HL-60/S4 treated with phorbol 12-myristate 13-acetate at 8.2 ng/mL for 4 days and 3 days (cell line): ENCODE data around the gene VAMP2.

Source experiments
- in situ Hi-C: fragments of 300-500 bp; cut with MboI; formaldehyde crosslinking; loops from 2 replicates; pipeline ENCODE4 v1.15.0; 2022; ENCODE audit warnings: low sequenced_read_pairs

VAMP2 gene

GRCh38 chr17:8124350-8125153 lies 38.2 kb downstream of the VAMP2 start:
- in situ Hi-C loops, result no loop called here

GRCh38 chr17:8123695-8124349 lies 38.9 kb downstream of the VAMP2 start, which contains the start of gene HES7:
TSS of gene HES7 (minus strand) at chr17:8124106. CDS start at chr17:8124084, 22 bp downstream.
- in situ Hi-C loops, result no loop called here

GRCh38 chr17:8122924-8123694 lies 39.6 kb downstream of the VAMP2 start:
- in situ Hi-C loops, result no loop called here

- in situ Hi-C loops, result no loop called here
These were observed 40.3 kb downstream of the VAMP2 start for GRCh38 chr17:8122422-8122923.

- in situ Hi-C loops, result no loop called here
These were observed 40.9 kb downstream of the VAMP2 start for GRCh38 chr17:8121681-8122421.

- in situ Hi-C loops, result no loop called here
These were observed 41.4 kb downstream of the VAMP2 start for GRCh38 chr17:8121407-8121680.

- in situ Hi-C loops, result no loop called here
These were observed 42.0 kb downstream of the VAMP2 start for GRCh38 chr17:8120520-8121406.

GRCh38 chr17:8119581-8120519 lies 42.9 kb downstream of the VAMP2 start:
- in situ Hi-C loops, result no loop called here

- in situ Hi-C loops, result no loop called here
These were observed 43.8 kb downstream of the VAMP2 start for GRCh38 chr17:8118769-8119580.

- in situ Hi-C loops, result no loop called here
These were observed 44.6 kb downstream of the VAMP2 start, which contains the start of gene ALOXE3 for GRCh38 chr17:8117980-8118768. TSS of gene ALOXE3 (minus strand) at chr17:8118514. CDS start at chr17:8117990, 524 bp downstream.

GRCh38 chr17:8117367-8117979 lies 45.3 kb downstream of the VAMP2 start:
- in situ Hi-C loops, result no loop called here

- in situ Hi-C loops, result no loop called here
These were observed 46.0 kb downstream of the VAMP2 start for GRCh38 chr17:8116776-8117175.

GRCh38 chr17:8110907-8111306 lies 51.8 kb downstream of the VAMP2 start:
- in situ Hi-C loops, result no loop called here

GRCh38 chr17:8110456-8110804 lies 52.3 kb downstream of the VAMP2 start:
- in situ Hi-C loops, result no loop called here

- in situ Hi-C loops, result no loop called here
These were observed 52.9 kb downstream of the VAMP2 start for GRCh38 chr17:8109661-8110455.
